ENCODE measurements around the gene WDR26. TPM values are rescaled to one million over a fixed set of nuclear protein-coding genes. Genes with fewer than 3 reads are reported as not detected.

The WDR26 gene
- total and polyA plus RNA-seq, 2 of the 4 experiments (the other 2 are of a cell fraction) = 23.8 to 46.4 TPM

- H3K79me1 ChIP-seq (ENCODE audit: low read depth in 1 of 2, low read length in 2 of 2) = peaks cover 3 to 6% of the 10 kb centered on the region in 2 experiments; a peak in 3 of 4 replicates
- intact Hi-C loops (cut with micrococcal nuclease) (no loop called here), dilution Hi-C loops (cut with HindIII; ENCODE audit: low sequenced_read_pairs, unreplicated experiment) (no loop called here), in situ Hi-C loops (cut with MboI; ENCODE audit: low sequenced_read_pairs) (no loop called here)
- H4K20me1 ChIP-seq (ENCODE audit: insufficient read depth, low read length) = no peaks in the 10 kb centered on the region
- H2BK5ac ChIP-seq (ENCODE audit: low read depth, low read length, poor library complexity, severe bottlenecking) = no peak overlapping the region
- no peak for TF ChIP-seq MAFK (IDR thresholded peaks at IDR 0.05; ENCODE audit: low read depth, low read length)
- no peak for TF ChIP-seq CEBPB (IDR thresholded peaks at IDR 0.05; ENCODE audit: low read depth, low read length)
- no peak for TF ChIP-seq NFE2L2 (IDR thresholded peaks at IDR 0.05; ENCODE audit: low read depth, low read length)
- TF ChIP-seq FOS (IDR thresholded peaks at IDR 0.05; ENCODE audit: low read depth, low read length) = no peak
- TF ChIP-seq RAD21 (IDR thresholded peaks at IDR 0.05; ENCODE audit: low read length) = no peak
- no peak for TF ChIP-seq MXI1 (IDR thresholded peaks at IDR 0.05; ENCODE audit: borderline replicate concordance, low read depth, low read length)
- no peak for TF ChIP-seq CHD1 (IDR thresholded peaks at IDR 0.05; ENCODE audit: low read depth, low read length)
- no peak for TF ChIP-seq SMC3 (IDR thresholded peaks at IDR 0.05; ENCODE audit: low read depth, low read length)
- TF ChIP-seq, protein P1, sequence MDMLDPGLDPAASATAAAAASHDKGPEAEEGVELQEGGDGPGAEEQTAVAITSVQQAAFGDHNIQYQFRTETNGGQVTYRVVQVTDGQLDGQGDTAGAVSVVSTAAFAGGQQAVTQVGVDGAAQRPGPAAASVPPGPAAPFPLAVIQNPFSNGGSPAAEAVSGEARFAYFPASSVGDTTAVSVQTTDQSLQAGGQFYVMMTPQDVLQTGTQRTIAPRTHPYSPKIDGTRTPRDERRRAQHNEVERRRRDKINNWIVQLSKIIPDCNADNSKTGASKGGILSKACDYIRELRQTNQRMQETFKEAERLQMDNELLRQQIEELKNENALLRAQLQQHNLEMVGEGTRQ (IDR thresholded peaks at IDR 0.05; ENCODE audit: low read depth, low read length) = no peak
- TF ChIP-seq BHLHE40 (IDR thresholded peaks at IDR 0.05; ENCODE audit: low read depth, low read length) = no peak
- no peak for TF ChIP-seq RCOR1 (IDR thresholded peaks at IDR 0.05; ENCODE audit: insufficient replicate concordance, low read length)
- no peak overlapping the region for H4K8ac ChIP-seq (ENCODE audit: low read depth in 2 of 2, low read length in 2 of 2)
- ATAC-seq (ENCODE audit: low read depth) (no peak), DNase-seq (no peak)
- H2BK120ac ChIP-seq (ENCODE audit: low read depth, low read length) = no peak overlapping the region
- POLR2A ChIA-PET (ENCODE audit: unreplicated experiment) = no interaction called here
- no peaks in the 10 kb centered on the region for H3K27me3 ChIP-seq (ENCODE audit: control insufficient read depth, insufficient read depth, low read length)
- H3K18ac ChIP-seq (ENCODE audit: low read depth, low read length) = no peak overlapping the region
- H4K91ac ChIP-seq (ENCODE audit: insufficient read depth, low read depth, low read length) = no peak overlapping the region
- H2AK5ac ChIP-seq (ENCODE audit: low read depth, low read length) = no peak overlapping the region
- H3K4ac ChIP-seq (ENCODE audit: low read depth, low read length) = no peak overlapping the region
- H2AK9ac ChIP-seq (replicated peaks; ENCODE audit: low read depth, low read length, poor library complexity) = no peak overlapping the region
- no peak overlapping the region for H2BK20ac ChIP-seq (ENCODE audit: low read depth, low read length)
- peaks cover 2% of the 10 kb centered on the region; the same call in 1 of the 2 replicates for H3K9me1 ChIP-seq (ENCODE audit: insufficient read depth, low read length)
- H3K23ac ChIP-seq (ENCODE audit: low read depth, low read length) = no peak overlapping the region
- H3K27ac ChIP-seq (ENCODE audit: insufficient read depth, low read length) = no peak overlapping the region
- H3K9ac ChIP-seq (ENCODE audit: low read depth, low read length) = no peak overlapping the region
- no peak overlapping the region for H3K4me3 ChIP-seq (ENCODE audit: insufficient read depth, low read depth, low read length)
- no peak overlapping the region for H2AFZ ChIP-seq (replicated peaks; ENCODE audit: low read length, poor library complexity)
- WGBS, 2 experiments (ENCODE audit: extremely low coverage in 2 of 2, insufficient read length in 1 of 2) = no CpG with 5 or more reads among the region's 3 CpGs
- H3K4me1 ChIP-seq (ENCODE audit: control insufficient read depth, insufficient read depth, low read length) = no peaks in the 10 kb centered on the region
- CTCF ChIA-PET = interaction anchor here (0.6 to 1.8 kb wide), 2 partner anchors 9 to 313 kb away, joined by 5 to 10 read pairs; no protein-coding TSS in a partner anchor
- H3K36me3 ChIP-seq (ENCODE audit: control insufficient read depth, insufficient read depth, low read length) = 0 out of 2 replicates have a peak, but pooled peaks cover 1% of the 10 kb centered on the region
- no peak overlapping the region for H3K4me2 ChIP-seq (ENCODE audit: low read depth, low read length)
- no TSS peak for BruUV-seq (replicated peaks)
- no peaks in the 10 kb centered on the region for H3K9me3 ChIP-seq (ENCODE audit: control insufficient read depth, insufficient read depth, low read length)
- H2BK15ac ChIP-seq (ENCODE audit: low read depth, low read length) = no peak overlapping the region
- H3K56ac ChIP-seq (ENCODE audit: extremely low read depth, insufficient read depth, low read length) = no peak overlapping the region
- H3K14ac ChIP-seq (replicated peaks; ENCODE audit: low read depth, low read length) = no peak overlapping the region
- no peak overlapping the region for H4K5ac ChIP-seq (ENCODE audit: low read depth, low read length)
These were observed 13.4 kb upstream of the WDR26 start for GRCh38 chr1:224447971-224448370.
